ENCODE data around the gene KLHL35. TPM values are rescaled to one million over a fixed set of nuclear protein-coding genes. Genes with fewer than 3 reads are reported as not detected.

The KLHL35 gene
- total RNA-seq, 1 donor from 2014 or later: 0.77 TPM

- TF ChIP-seq EZH2 (IDR thresholded peaks at IDR 0.05; ENCODE audit: insufficient read depth, low read length) (no peak), CTCF (IDR thresholded peaks at IDR 0.05; ENCODE audit: insufficient read depth, low read depth, low read length) (no peak)
- Histone ChIP-seq H4K20me1 (ENCODE audit: insufficient read depth, low read length) (no peaks in the 10 kb centered on the region), H3K27ac (ENCODE audit: low read depth, low read length) (no peak overlapping the region), H3K4me3 (ENCODE audit: insufficient read depth, low read depth, low read length) (no peak overlapping the region), H2AFZ (ENCODE audit: low read depth, low read length) (no peak overlapping the region), H3K36me3 (ENCODE audit: insufficient read depth, low read length) (no peaks in the 10 kb centered on the region), H3K4me2 (ENCODE audit: low read length) (no peak overlapping the region), H3K9ac (ENCODE audit: low read length) (no peak overlapping the region), H3K79me2 (ENCODE audit: insufficient read depth, low read length) (no peaks in the 10 kb centered on the region), H3K9me3 (ENCODE audit: insufficient read depth, low read depth, low read length) (no peaks in the 10 kb centered on the region), H3K4me1 (ENCODE audit: insufficient read depth, low read length) (peaks cover 21% of the 10 kb centered on the region), H3K27me3 (ENCODE audit: insufficient read depth, low read length) (no peaks in the 10 kb centered on the region)
- DNase-seq (ENCODE audit: low read depth): no peak
- Mint-ChIP-seq H3K4me3 (ENCODE audit: unreplicated experiment) (no peak overlapping the region), H3K9me3 (ENCODE audit: unreplicated experiment) (no peaks in the 10 kb centered on the region), H3K36me3 (ENCODE audit: low read depth, unreplicated experiment) (no peaks in the 10 kb centered on the region), H3K27me3 (ENCODE audit: low read depth, unreplicated experiment) (peaks cover 13% of the 10 kb centered on the region), H3K27ac (ENCODE audit: unreplicated experiment) (no peak overlapping the region), H3K4me1 (ENCODE audit: low read depth, unreplicated experiment) (peaks cover 23% of the 10 kb centered on the region)
- FAIRE-seq: no peak
Observed at GRCh38 chr11:75472081-75472732, 39.2 kb upstream of the KLHL35 start.

GRCh38 chr11:75471176-75471973 lies 38.4 kb upstream of the KLHL35 start:
- FAIRE-seq (no peak), DNase-seq (ENCODE audit: low read depth) (no peak)
- Mint-ChIP-seq H3K27ac (ENCODE audit: unreplicated experiment) (no peak overlapping the region), H3K4me1 (ENCODE audit: low read depth, unreplicated experiment) (peaks cover 23% of the 10 kb centered on the region), H3K36me3 (ENCODE audit: low read depth, unreplicated experiment) (no peaks in the 10 kb centered on the region), H3K27me3 (ENCODE audit: low read depth, unreplicated experiment) (peaks cover 17% of the 10 kb centered on the region), H3K4me3 (ENCODE audit: unreplicated experiment) (no peak overlapping the region), H3K9me3 (ENCODE audit: unreplicated experiment) (no peaks in the 10 kb centered on the region)
- Histone ChIP-seq H3K27ac (ENCODE audit: low read depth, low read length) (no peak overlapping the region), H3K9me3 (ENCODE audit: insufficient read depth, low read depth, low read length) (no peaks in the 10 kb centered on the region), H3K9ac (ENCODE audit: low read length) (no peak overlapping the region), H3K36me3 (ENCODE audit: insufficient read depth, low read length) (no peaks in the 10 kb centered on the region), H3K4me1 (ENCODE audit: insufficient read depth, low read length) (peaks cover 24% of the 10 kb centered on the region), H3K27me3 (ENCODE audit: insufficient read depth, low read length) (no peaks in the 10 kb centered on the region), H3K4me2 (ENCODE audit: low read length) (no peak overlapping the region), H3K4me3 (ENCODE audit: insufficient read depth, low read depth, low read length) (no peak overlapping the region), H2AFZ (ENCODE audit: low read depth, low read length) (no peak overlapping the region), H4K20me1 (ENCODE audit: insufficient read depth, low read length) (no peaks in the 10 kb centered on the region), H3K79me2 (ENCODE audit: insufficient read depth, low read length) (no peaks in the 10 kb centered on the region)
- TF ChIP-seq CTCF (IDR thresholded peaks at IDR 0.05; ENCODE audit: insufficient read depth, low read depth, low read length) (no peak), EZH2 (IDR thresholded peaks at IDR 0.05; ENCODE audit: insufficient read depth, low read length) (no peak)

All from astrocyte (in vitro differentiated cells and primary cell).